HG03571 (cell line): ENCODE measurements around the gene MALL.
"Not testable (repeated sequence)": the region's sequence is repeated elsewhere in the genome, so short reads cannot be mapped to it uniquely, and the experiment has no call there.

Experiments
- ATAC-seq: cut with Tn5 transposase; IDR thresholded peaks from one replicate; pipeline ENCODE4 v1.9.1; 2021; ENCODE audit not compliant: unreplicated experiment

The MALL gene

GRCh38 chr2:110115291-110116032 is at the start of gene MALL:
Gene MALL, minus strand, starts transcription at chr2:110115822. Its CDS starts 30 bp downstream, at chr2:110115792.
- no peak for ATAC-seq

GRCh38 chr2:110157153-110157793 is 41.7 kb upstream of the MALL start:
- ATAC-seq = no peak

- ATAC-seq = not testable (repeated sequence)
These were observed 39.2 kb upstream of the MALL start for GRCh38 chr2:110154828-110155227.

DNA sequence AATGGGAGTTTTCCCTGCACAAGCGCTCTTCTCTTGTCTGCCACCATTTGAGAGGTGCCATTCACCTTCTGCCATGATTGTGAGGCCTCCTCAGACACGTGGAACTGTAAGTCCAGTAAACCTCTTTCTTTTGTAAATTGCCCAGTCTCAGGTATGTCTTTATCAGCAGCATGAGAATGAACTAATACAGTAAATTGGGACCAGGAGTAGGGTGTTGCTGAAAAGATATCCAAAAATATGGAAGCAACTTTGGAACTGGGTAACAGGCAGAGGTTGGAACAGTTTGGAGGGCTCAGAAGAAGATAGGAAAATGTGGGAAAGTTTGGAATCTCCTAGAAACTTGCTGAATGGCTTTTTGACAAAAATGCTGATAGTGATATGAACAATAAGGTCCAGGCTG is 38.6 kb upstream of the MALL start:
- not testable (repeated sequence) for ATAC-seq

GRCh38 chr2:110153416-110153815 is 37.8 kb upstream of the MALL start:
- no peak for ATAC-seq

GRCh38 chr2:110152943-110153342 is 37.3 kb upstream of the MALL start:
- ATAC-seq = no peak

- ATAC-seq = no peak
These were observed 34.0 kb upstream of the MALL start for GRCh38 chr2:110149330-110150220.

GRCh38 chr2:110146945-110147332 is 31.3 kb upstream of the MALL start:
- ATAC-seq = no peak

DNA sequence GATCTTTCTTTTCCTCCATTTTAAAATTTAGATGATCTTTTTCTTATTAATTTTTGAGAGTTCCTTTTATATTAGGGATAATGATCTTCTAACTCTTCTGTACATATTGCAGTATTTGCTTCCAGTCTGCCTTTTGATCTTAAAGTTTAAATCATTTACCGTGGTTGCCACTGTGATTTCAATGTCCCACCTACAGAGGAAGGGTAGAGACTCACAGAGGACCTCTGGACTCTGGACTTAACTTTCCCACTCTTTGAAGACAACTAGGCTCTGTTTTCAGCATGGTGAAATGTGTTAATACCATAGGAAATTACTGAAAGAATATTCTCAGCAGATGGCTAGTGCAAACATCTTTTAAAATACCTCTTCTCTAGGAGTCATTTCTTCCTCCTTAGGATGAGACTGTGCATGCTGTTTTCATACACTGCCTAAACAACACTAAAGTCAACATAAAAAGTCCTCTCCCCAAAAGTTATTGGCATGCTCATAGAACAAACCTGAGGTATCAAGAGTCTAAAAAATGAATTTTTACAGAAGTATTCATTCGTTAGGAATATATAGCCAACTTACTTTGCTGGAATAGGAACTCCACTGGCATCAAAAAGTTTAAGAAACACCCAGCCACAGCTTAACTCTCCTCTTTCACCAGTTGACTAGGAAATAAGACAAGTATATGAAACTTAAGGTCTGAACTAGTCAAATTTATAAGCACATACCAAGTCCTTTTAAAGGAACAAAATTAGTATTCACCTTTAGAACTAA is 30.7 kb upstream of the MALL start:
- ATAC-seq = no peak

GRCh38 chr2:110143982-110144381 is 28.4 kb upstream of the MALL start:
- ATAC-seq = no peak

GRCh38 chr2:110140401-110140800 is 24.8 kb upstream of the MALL start:
- no peak for ATAC-seq

DNA sequence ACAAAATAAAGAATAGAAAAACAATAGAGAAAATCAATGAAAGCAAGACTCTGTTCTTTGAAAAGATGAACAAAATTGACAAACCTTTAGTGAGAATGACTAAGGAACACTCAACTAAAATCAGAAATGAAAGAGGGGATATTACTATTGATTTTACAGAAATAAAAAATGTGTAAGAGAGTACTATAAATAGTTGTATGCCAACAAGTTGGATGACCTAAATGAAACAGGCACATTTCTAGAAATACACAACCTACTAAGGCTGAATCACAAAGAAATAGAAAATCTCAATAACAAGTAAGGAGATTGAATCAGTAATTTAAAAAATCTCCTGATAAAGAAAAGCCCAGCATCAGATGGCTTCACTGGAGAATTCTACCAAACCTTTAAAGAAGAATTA is 18.4 kb upstream of the MALL start:
- no peak for ATAC-seq

DNA sequence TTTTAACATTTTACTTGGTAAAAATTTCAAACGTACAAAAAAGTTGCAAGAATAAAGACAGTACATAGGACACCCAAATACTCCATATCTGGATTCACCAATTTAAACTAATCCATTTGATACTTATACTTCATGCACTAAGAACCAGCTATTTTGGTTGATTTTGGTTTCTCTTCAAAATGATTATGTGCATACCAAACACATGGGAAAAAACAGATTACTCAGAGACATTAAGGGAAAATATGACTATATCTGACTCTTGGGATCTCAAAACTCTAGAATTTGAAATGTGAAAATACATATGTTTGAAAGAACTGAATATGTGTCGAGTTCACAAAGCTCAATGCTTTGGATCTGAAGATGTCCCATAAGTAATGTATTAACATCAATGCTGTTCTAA is 15.5 kb upstream of the MALL start:
- no peak for ATAC-seq

DNA sequence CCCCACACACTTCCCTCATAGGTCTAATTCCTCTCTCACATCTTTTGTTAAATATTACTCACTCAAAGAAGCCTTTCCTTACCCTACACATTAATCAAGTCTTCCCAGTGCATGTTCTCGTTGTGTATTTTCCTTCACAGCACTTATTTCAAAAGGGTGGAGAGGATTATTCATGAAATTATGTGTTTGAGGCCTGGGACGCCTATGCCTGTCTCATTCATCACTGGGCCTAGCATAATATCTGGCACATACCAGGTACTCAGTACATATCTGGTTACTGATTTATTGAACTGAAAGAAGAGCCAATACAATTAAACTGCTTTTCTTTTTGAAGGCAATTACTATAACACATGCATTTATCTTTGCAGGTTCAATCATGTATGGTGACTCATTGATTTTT is 15.1 kb upstream of the MALL start:
- ATAC-seq = no peak

DNA sequence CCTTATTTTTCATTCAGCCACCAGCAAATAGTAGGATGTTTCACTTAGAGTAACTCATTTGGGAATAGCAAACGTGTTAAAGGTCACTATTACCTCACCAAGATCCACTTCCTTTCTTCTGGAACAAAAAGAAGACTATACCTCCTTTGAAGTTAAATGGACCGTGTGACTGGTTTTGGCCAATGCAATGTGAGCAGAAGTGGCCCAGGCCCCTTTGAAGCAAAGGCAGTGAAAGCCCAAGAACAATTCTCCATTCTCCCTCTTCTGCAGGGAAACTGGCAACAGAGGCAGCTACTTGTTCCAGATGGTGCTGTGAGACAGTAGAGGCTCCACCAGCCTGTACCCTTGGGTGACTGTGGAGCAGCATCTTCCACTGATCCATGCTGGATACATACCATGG is 11.3 kb upstream of the MALL start:
- no peak for ATAC-seq

DNA sequence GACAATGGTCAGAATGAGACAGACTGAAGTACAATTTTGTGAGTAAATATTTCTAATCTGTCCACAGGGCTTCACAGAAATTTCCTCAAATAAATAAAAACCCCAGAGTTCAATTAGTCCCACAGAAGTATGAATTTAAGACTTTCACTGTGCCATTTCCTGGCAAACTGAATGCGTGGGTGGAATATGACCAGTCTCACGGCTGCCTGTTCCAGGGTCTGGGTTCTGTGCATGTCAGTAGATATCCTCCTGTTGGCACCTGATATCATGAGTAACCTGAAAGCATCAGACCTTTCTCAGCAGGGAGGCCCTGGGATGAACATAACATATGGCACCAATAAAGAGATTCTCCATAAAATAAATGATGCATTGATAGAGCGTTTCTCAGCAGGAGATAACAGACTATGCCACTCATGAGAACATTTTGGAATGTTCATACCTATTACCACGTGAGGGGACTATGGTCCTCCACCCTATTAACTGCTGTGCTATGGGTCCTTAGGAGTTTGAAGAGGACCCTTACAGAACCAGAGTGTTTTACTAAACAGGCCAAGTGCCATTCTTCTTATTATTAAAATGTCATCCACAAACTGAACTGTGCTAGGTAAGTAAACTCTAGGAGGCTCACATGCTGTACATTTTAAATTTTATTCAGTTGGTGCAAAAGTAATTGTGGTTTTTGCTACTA is 10.6 kb upstream of the MALL start:
- ATAC-seq = no peak

DNA sequence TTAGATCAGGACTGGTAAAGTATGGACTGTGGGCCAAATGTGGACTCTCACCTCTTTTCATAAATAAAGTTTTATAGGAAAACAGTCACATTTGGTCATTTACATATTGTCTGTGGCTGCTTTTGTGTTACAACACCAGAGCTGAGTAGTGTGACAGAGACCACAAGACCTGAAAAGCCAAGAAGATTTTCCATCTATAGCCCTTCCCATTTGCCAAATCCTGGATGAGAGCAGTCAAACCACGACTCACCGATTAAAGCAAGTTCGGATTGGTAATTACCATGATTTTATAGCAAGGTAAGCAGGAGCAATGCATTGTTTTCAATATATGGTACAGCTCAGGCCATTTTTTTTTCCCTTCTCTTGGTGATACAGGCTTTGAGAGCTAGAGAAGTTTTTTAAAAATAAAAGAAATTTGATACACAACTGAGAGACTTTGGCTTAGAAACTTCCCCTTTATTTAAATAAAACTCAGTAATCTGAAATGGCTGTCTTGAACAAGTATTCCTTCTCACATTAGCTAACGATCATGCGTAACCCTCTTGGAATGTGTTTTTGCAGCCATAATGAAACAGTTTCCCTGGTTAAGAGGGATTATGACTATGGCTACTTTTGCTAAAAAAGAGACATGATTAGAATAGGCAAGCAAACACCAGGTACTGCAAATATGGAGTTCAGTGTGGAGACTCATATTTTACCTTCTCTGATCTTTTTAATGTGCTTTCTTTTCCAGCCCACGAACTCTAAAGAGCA is 9.5 kb upstream of the MALL start:
- ATAC-seq = no peak

GRCh38 chr2:110124038-110124825 is 8.6 kb upstream of the MALL start:
- ATAC-seq = no peak

DNA sequence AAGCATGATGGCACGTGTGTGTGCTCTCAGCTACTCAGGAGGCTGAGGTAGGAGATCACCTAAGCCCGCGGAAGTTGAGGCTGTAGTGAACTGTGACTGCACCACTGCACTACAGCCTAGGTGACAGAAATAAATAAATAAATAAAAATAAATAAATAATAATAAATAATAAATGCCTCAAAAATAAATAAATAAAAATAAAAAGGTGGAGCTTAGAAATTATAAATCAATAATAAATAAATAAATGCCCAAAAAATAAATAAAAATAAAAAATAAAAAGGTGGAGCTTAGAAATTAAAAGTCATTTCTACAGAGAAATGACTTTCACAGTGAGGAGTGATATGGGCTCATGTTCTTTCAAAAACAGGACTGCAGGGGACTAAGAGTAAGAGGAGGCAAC is 6.0 kb upstream of the MALL start:
- no peak for ATAC-seq
